A673 (cell line): Measurements from ENCODE around the gene RGS7. TPM values are rescaled to one million over a fixed set of nuclear protein-coding genes. Genes with fewer than 3 reads are reported as not detected.

Experiments used
- BruUV-seq: library from RNA; stranded (reverse); fragments of 400-500 nt; replicated peaks from 2 replicates; lab custom pipeline; 2021; lab: Mats Ljungman, UMichigan
- CTCF ChIA-PET: fragments of 300-600 bp; sonication (Branson Sonifier 250); formaldehyde crosslinking; loops from one replicate; lab custom pipeline; 2022; ENCODE audit warnings: antibody characterized with exemption; lab: Charles Lee
- POLR2A ChIA-PET: fragments of 300-600 bp; sonication (Branson Sonifier 250); formaldehyde crosslinking; loops from one replicate; lab custom pipeline; 2022; ENCODE audit warnings: antibody characterized with exemption; ENCODE audit not compliant: low non-redundant PET; lab: Charles Lee
- DNase-seq: peaks from one replicate; pipeline ENCODE4 v3.0.0-alpha.2; 2015; ENCODE audit warnings: low spot score
- H3K27ac ChIP-seq: fragments of 200-600 bp; sonication (generic); 2 replicates; pipeline ENCODE4 v1.5.1; 2016; ENCODE audit warnings: mixed run types, low read depth, mild to moderate bottlenecking, mixed read lengths, antibody characterized with exemption, low read length; ENCODE audit not compliant: poor library complexity, severe bottlenecking
- H3K27me3 ChIP-seq: fragments of 200-600 bp; sonication (generic); replicated peaks from 2 replicates; pipeline ENCODE4 v1.6.1; 2017; ENCODE audit warnings: mixed run types, low read depth, mild to moderate bottlenecking, mixed read lengths, antibody characterized with exemption, low read length; ENCODE audit not compliant: insufficient read depth, poor library complexity
- H3K36me3 ChIP-seq: fragments of 200-600 bp; sonication (generic); 2 replicates; pipeline ENCODE4 v1.6.1; 2016; ENCODE audit warnings: mixed run types, mild to moderate bottlenecking, mixed read lengths, antibody characterized with exemption, low read length; ENCODE audit not compliant: insufficient read depth, poor library complexity, severe bottlenecking
- H3K4me1 ChIP-seq: fragments of 200-600 bp; sonication (generic); 2 replicates; pipeline ENCODE4 v1.6.1; 2017; ENCODE audit warnings: mixed run types, mild to moderate bottlenecking, mixed read lengths, antibody characterized with exemption, low read length; ENCODE audit not compliant: insufficient read depth, poor library complexity, severe bottlenecking
- H3K4me3 ChIP-seq: fragments of 200-600 bp; sonication (generic); 2 replicates; pipeline ENCODE4 v1.5.1; 2016; ENCODE audit warnings: low read depth, mixed run types, mild to moderate bottlenecking, mixed read lengths, low read length; ENCODE audit not compliant: poor library complexity, severe bottlenecking
- H3K9me3 ChIP-seq: fragments of 200-600 bp; sonication (generic); 2 replicates; pipeline ENCODE4 v1.6.1; 2016; ENCODE audit warnings: mixed run types, low read depth, mild to moderate bottlenecking, mixed read lengths, antibody characterized with exemption, low read length; ENCODE audit not compliant: poor library complexity, severe bottlenecking
- CTCF ChIP-seq: fragments of 300-800, 200-600 bp; sonication (generic); conservative IDR thresholded peaks from 2 replicates; pipeline ENCODE4 v1.5.1; 2017; ENCODE audit warnings: low read depth, mild to moderate bottlenecking, antibody characterized with exemption, low read length, moderate library complexity, mixed read lengths
- EZH2 ChIP-seq: fragments of 200-600 bp; sonication (generic); IDR thresholded peaks from 2 replicates; pipeline ENCODE4 v1.6.1; 2017; ENCODE audit warnings: borderline replicate concordance, low read depth, mild to moderate bottlenecking, mixed read lengths, antibody characterized with exemption, low read length; ENCODE audit not compliant: poor library complexity, severe bottlenecking
- intact Hi-C: fragments of 100-400 bp; cut with micrococcal nuclease; formaldehyde crosslinking; loops from one replicate; pipeline ENCODE4 v1.10.0; 2022; ENCODE audit not compliant: unreplicated experiment
- total RNA-seq: library from RNA; stranded (reverse); gene quantifications from 2 replicates; pipeline ENCODE4 v1.2.3, GENCODE V29; 2021

Gene RGS7
- total RNA-seq, 1 experiment from 2014 or later, result not detected

DNA sequence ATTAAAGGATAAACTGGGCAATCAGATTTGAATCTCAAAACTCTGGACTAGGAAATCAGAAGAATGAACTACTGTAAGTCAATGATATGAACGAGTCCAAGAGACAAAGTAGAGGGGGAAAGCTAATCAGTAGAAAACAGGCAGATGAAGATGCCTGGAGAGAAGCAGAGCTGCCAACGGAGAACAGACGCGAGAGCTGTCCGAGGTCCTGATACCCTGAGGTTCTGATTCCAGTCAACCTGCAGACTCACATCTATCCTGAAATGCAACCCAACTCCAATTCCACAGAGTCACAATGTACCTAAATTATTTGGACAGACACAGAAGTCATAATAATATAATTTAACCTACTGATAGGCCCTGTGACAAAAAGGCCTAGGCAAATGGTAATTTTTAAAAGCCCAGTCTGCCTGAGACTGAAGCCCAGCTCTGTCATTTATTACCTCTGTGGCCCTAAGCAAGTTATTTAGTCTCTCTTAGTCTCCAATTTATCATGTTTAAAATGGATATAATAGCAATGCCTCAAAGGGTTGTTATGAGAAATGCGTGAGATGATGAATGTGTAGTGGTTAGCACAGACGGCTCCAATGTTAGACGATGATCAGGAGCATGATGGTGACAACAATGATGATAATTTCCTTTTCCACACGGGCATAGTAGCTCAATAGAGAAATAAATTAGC is 33.4 kb downstream of the RGS7 start:
- Histone ChIP-seq H3K9me3 (no peaks in the 10 kb centered on the region), H3K27ac (no peak overlapping the region), H3K36me3 (no peaks in the 10 kb centered on the region), H3K4me3 (no peak overlapping the region), H3K27me3 (peaks cover 5% of the 10 kb centered on the region), H3K4me1 (no peaks in the 10 kb centered on the region)
- no TSS peak for BruUV-seq
- peak; percentile 11 for DNase-seq
- TF ChIP-seq EZH2, result no peak
- no peak for TF ChIP-seq CTCF
- ChIA-PET POLR2A (no interaction called here), CTCF (no interaction called here)
- intact Hi-C loops, result no loop called here

DNA sequence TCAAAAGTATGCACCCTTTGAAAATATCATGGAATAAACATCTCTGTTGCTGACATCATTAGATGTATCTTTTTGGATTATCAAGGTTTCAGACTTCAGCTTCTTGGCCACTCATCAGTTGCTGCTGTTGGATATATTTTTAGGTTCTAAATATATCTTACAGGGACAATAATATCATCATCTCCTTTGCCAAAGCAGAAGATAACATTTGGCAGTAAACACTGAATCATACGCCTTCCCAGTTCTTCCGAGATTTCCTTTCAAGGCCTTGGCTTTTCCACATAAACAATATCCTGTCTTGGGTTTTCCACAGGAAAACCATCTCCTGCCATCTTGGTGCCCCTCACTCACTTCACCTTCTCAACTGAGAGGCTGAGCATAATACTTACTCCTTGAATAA is 39.3 kb downstream of the RGS7 start:
- TF ChIP-seq EZH2 (no peak), CTCF (no peak)
- ChIA-PET CTCF (no interaction called here), POLR2A (no interaction called here)
- BruUV-seq, result no TSS peak
- Histone ChIP-seq H3K9me3 (no peaks in the 10 kb centered on the region), H3K27me3 (peaks cover 5% of the 10 kb centered on the region), H3K36me3 (no peaks in the 10 kb centered on the region), H3K27ac (no peak overlapping the region), H3K4me3 (no peak overlapping the region), H3K4me1 (no peaks in the 10 kb centered on the region)
- DNase-seq, result no peak
- intact Hi-C loops, result loop anchor here (10.0 kb wide), 1 partner anchor 167 kb away; no protein-coding TSS in a partner anchor

GRCh38 chr1:241316372-241316771 is 40.6 kb downstream of the RGS7 start:
- no TSS peak for BruUV-seq
- no peak overlapping the region for H3K4me3 ChIP-seq
- no peaks in the 10 kb centered on the region for H3K4me1 ChIP-seq
- no peak overlapping the region for H3K27ac ChIP-seq
- intact Hi-C loops, result loop anchor here (10.0 kb wide), 1 partner anchor 168 kb away; no protein-coding TSS in a partner anchor
- CTCF ChIA-PET, result no interaction called here
- no peaks in the 10 kb centered on the region for H3K36me3 ChIP-seq
- TF ChIP-seq CTCF, result no peak
- TF ChIP-seq EZH2, result no peak
- H3K9me3 ChIP-seq, result no peaks in the 10 kb centered on the region
- no peak for DNase-seq
- POLR2A ChIA-PET, result no interaction called here
- no peaks in the 10 kb centered on the region for H3K27me3 ChIP-seq
